GM12875 (cell line): ENCODE data around the gene MAP3K13.
"Not testable (repeated sequence)": the region's sequence is repeated elsewhere in the genome, so short reads cannot be mapped to it uniquely, and the experiment has no call there.

ENCODE experiments used
- H3K4me3 ChIP-seq: one replicate; pipeline ENCODE4 v1.5.1; 2011; ENCODE audit warnings: low read depth, low read length, control low read depth
- TF ChIP-seq, protein P1 (sequence below): IDR thresholded peaks from 2 replicates; pipeline ENCODE4 v1.5.1; 2011; ENCODE audit warnings: low read depth, mild to moderate bottlenecking, control low read depth, inconsistent platforms, low read length, moderate library complexity, borderline replicate concordance; ENCODE audit not compliant: insufficient read depth

The MAP3K13 gene

DNA sequence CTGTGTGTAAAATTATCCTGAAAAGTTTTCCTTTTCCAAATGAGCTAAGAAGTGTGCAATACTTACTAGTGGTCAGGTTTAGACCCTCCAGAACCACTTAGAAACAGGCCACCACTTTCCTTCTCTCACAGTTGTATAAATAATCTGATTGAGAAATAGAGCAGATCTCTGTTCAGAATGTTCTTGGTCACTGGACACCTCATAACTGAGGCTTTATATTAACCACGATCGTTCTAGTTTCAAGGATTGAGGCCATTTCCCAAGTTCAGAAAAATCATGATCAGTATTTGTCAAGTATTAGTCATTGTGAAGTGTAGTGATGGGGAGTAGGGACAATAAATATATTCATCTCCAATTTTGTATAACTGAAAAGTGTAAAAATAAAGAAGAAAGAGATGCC is 1.0 kb upstream of the MAP3K13 start:
- TF ChIP-seq, protein P1, sequence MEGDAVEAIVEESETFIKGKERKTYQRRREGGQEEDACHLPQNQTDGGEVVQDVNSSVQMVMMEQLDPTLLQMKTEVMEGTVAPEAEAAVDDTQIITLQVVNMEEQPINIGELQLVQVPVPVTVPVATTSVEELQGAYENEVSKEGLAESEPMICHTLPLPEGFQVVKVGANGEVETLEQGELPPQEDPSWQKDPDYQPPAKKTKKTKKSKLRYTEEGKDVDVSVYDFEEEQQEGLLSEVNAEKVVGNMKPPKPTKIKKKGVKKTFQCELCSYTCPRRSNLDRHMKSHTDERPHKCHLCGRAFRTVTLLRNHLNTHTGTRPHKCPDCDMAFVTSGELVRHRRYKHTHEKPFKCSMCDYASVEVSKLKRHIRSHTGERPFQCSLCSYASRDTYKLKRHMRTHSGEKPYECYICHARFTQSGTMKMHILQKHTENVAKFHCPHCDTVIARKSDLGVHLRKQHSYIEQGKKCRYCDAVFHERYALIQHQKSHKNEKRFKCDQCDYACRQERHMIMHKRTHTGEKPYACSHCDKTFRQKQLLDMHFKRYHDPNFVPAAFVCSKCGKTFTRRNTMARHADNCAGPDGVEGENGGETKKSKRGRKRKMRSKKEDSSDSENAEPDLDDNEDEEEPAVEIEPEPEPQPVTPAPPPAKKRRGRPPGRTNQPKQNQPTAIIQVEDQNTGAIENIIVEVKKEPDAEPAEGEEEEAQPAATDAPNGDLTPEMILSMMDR, result no peak
- no peak overlapping the region for H3K4me3 ChIP-seq

DNA sequence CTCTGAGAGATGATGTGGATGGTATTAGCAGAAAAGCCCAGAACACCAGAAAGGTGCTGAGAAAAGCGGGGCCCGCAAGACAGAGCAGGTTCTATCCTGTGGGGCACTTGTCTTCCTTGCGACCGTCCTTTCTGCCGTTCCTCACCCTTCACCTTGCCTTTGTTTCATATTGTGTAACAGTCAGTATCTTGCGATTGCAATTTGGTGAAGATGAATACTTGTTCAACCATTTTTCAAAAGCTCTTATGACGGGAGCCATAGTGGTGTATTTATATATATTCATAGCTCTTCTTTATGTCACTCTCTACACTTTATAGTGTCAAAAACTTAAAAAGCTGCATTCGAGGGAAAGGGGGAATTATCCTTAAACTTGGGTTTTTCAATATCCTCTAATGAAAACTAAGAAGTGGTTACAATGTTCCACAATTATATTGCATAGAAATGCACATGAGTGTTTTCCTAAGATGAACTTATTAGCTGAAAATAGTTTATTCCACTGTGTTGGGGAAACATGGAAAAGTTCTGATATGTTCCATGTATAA is 797 bp downstream of the MAP3K13 start:
- H3K4me3 ChIP-seq, result peak overlapping the region; percentile 75

DNA sequence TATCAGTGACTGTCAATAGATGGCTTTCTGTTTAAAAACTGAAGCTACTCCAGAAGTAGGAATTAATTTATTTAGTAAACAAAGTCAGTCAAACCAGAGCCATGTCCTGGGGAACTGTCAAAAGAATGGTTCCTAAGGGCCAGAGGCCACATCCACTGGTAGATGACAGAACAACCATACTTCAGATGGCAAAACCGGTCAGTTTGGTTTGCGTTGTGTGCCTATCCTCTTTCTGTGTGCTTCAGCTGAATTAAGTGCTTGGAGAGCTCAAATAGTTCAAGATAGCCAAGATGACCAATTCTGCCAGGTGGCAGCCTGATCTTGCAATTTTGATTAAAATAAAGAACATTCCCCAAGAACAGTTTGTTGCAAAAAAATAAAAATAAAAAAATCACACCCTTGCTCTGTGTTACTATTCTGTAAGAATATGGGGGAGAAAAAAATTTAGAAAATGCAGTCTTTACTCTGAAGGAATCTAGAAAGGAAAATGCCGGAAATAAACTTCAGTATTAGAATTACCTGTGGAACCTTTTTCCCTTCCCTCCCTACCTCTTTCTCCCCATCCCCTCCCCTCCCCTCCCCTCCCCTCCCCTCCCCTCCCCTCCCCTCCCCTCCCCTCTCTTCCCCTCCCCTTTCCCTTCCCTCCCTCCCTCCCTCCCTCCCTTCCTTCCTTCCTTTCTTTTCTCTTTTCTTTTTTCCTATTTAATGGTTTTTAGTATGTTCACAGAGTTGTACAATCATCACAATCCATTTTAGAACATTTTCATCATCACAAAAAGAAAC is 2.5 kb downstream of the MAP3K13 start:
- no peak overlapping the region for H3K4me3 ChIP-seq
- TF ChIP-seq, protein P1, result no peak

More for the DNA sequence above, 797 bp downstream of the MAP3K13 start:
- TF ChIP-seq, protein P1, result no peak

DNA sequence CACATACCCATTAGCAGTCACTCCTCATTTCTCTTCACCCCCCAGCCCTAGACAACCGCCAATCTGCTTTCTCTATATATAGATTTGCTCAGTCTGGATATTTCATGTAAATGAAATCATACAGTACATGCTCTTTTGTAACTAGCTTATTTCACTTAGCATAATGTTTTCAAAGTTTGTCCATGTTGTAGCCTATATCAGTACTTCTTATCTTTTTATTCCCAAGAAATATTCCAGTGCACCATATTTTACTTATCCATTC is 3.1 kb downstream of the MAP3K13 start:
- H3K4me3 ChIP-seq, result no peak overlapping the region
- TF ChIP-seq, protein P1, result no peak

DNA sequence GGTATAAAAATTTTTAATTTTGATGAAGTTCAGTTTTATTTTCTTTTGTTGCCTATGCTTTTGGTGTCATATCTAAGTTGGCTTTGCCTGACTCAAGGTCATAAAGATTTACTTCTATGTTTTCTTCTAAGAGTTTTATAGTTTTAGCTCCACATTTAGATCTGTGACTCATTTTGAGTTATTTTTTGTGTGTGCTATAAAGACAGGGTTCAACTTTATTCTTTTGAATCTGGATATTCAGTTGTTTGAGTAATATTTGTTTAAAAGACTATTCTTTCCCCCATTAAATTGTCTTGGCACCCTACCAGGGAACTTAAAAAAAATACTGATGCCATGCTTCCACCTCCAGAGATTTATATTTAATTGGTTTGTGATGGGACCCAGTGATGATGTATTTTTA is 4.0 kb downstream of the MAP3K13 start:
- no peak overlapping the region for H3K4me3 ChIP-seq
- TF ChIP-seq, protein P1, result no peak

DNA sequence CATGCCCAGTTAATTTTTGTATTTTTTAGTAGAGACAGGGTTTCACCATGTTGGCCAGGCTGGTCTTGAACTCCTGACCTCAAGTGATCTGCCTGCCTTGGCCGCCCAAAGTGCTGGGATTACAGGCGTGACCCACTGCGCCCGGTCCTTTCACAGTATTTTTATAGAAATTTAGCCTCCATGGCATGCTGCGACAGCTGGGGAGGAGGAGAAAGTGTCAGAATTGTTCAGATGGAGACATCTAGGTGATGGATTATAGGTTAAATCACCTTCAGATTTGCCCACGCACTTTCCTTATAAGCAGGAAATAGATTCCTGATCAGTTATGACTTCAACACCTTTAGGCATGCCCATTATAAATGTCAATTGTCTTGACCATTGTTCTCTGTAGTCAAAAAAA is 7.4 kb downstream of the MAP3K13 start:
- H3K4me3 ChIP-seq, result not testable (repeated sequence)

DNA sequence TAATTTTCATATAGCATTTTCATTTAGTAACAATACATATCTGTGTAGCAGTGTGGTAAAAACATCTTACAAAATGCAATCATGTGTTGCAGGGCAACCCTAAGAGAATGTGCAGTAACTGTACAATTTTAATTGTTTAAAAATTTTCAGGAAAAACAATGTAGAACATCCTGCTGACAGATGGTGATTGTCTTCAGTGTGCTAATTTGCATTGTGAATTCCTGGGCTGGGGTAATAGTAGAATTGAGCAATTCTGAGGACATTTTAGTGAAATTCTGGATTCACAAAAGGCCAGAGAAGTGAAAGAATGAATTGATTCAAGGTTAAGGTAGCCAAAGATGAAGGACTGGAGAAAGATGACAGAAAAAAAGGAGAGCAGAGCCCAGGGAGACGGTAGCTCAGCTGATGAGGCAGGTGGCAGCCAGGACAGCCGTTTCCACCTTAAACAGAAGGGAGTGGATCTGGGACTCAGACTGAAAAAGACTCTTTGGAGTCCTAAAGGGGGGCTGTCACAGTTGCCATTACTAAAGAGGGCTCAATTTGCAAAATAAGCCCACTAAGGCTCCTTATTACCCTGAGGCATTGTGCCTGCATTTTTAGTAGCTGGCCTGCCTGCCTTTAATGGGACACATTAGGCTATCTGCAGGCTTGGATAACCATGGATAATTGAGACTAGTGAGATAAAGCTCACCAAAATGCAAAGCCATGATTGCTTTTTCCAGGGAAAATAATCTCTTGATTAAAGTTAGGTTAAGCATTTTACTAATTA is 8.6 kb downstream of the MAP3K13 start:
- TF ChIP-seq, protein P1, result no peak
- no peak overlapping the region for H3K4me3 ChIP-seq
